Ovary (tissue), 3 donors: Measurements from ENCODE around the gene FSHB.

Source experiments
- EP300 ChIP-seq: sonication (generic); formaldehyde crosslinking; IDR thresholded peaks from one replicate; pipeline ENCODE4 v1.6.1; 2017; ENCODE audit warnings: antibody characterized with exemption
- POLR2A ChIP-seq: fragments of 450-650 bp; IDR thresholded peaks from one replicate; pipeline ENCODE4 v1.6.1; 2017; ENCODE audit warnings: antibody characterized with exemption, mild to moderate bottlenecking, moderate library complexity
- TF ChIP-seq, protein P1 (sequence below), 3 donors: fragments of 450-650 bp in 2 of 3; fragments of 200-600 bp in 1 of 3; IDR thresholded peaks; one replicate each; pipeline versions ENCODE4 v1.5.1 to v1.8.0; 2016 to 2022; ENCODE audit warnings: antibody characterized with exemption in 3 of 3, mild to moderate bottlenecking in 1 of 3
- donor health status: DM: no; HTN: no; CAD: no.

GRCh38 chr11:30258679-30259078 is 27.9 kb downstream of the FSHB start:
- TF ChIP-seq, protein P1, sequence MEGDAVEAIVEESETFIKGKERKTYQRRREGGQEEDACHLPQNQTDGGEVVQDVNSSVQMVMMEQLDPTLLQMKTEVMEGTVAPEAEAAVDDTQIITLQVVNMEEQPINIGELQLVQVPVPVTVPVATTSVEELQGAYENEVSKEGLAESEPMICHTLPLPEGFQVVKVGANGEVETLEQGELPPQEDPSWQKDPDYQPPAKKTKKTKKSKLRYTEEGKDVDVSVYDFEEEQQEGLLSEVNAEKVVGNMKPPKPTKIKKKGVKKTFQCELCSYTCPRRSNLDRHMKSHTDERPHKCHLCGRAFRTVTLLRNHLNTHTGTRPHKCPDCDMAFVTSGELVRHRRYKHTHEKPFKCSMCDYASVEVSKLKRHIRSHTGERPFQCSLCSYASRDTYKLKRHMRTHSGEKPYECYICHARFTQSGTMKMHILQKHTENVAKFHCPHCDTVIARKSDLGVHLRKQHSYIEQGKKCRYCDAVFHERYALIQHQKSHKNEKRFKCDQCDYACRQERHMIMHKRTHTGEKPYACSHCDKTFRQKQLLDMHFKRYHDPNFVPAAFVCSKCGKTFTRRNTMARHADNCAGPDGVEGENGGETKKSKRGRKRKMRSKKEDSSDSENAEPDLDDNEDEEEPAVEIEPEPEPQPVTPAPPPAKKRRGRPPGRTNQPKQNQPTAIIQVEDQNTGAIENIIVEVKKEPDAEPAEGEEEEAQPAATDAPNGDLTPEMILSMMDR (IDR thresholded peaks at IDR 0.05) = no peak
- no peak for TF ChIP-seq POLR2A
- TF ChIP-seq EP300 = no peak
